Type B pancreatic cell (in vitro differentiated cells): Measurements from ENCODE around the gene KRTAP10-9. TPM values are rescaled to one million over a fixed set of nuclear protein-coding genes. Genes with fewer than 3 reads are reported as not detected.
"Not testable (repeated sequence)": the region's sequence is repeated elsewhere in the genome, so short reads cannot be mapped to it uniquely, and the experiment has no call there.

Source experiments
- DNase-seq: peaks from one replicate; pipeline ENCODE4 v3.0.0; 2021; ENCODE audit warnings: mixed read lengths; ENCODE audit not compliant: unreplicated experiment; ENCODE audit errors: extremely low spot score
- H3K27ac Mint-ChIP-seq: 2 replicates; pipeline ENCODE4 v1.8.0; 2021; ENCODE audit warnings: mild to moderate bottlenecking, mixed read lengths
- H3K27me3 Mint-ChIP-seq: 2 replicates; pipeline ENCODE4 v1.8.0; 2021; ENCODE audit warnings: mixed read lengths
- H3K36me3 Mint-ChIP-seq: 2 replicates; pipeline ENCODE4 v1.8.0; 2021; ENCODE audit warnings: mixed read lengths
- H3K4me1 Mint-ChIP-seq: one replicate; pipeline ENCODE4 v1.8.0; 2021; ENCODE audit warnings: mixed read lengths; ENCODE audit not compliant: unreplicated experiment
- H3K4me3 Mint-ChIP-seq: 2 replicates; pipeline ENCODE4 v1.8.0; 2021; ENCODE audit warnings: mild to moderate bottlenecking, mixed read lengths
- H3K9me3 Mint-ChIP-seq: 2 replicates; pipeline ENCODE4 v1.8.0; 2021; ENCODE audit warnings: mixed read lengths
- total RNA-seq: library from RNA; stranded (reverse); gene quantifications from 2 replicates; pipeline ENCODE4 v1.2.1, GENCODE V29; 2021; ENCODE audit warnings: low replicate concordance
- TF ChIP-seq, protein P1 (sequence below): fragments of 200-600 bp; sonication (generic); conservative IDR thresholded peaks from 2 replicates; pipeline ENCODE4 v1.5.0; 2021; ENCODE audit warnings: antibody characterized with exemption, mild to moderate bottlenecking

KRTAP10-9 gene
- total RNA-seq, 1 donor from 2014 or later, result not detected

DNA sequence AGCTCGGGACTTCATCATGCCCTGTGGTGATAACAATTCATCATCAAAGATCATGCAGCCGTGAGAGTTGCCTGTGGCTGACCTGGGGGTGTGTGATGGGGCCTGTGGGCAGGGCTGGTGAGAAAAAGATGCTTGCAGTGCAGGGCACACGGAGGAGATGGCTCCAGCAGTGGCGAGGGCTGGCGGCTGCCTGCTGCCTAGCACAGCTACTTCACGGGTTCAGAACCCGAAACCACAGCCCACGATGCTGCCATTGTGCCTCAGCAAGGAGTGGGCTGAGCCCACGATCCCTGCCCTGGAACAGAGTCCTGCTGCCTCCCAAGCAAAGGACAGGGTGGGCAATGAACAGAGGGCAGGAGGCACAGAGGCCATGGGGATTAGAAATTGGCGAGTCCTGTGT lies 631 bp upstream of the KRTAP10-9 start:
- TF ChIP-seq, protein P1, sequence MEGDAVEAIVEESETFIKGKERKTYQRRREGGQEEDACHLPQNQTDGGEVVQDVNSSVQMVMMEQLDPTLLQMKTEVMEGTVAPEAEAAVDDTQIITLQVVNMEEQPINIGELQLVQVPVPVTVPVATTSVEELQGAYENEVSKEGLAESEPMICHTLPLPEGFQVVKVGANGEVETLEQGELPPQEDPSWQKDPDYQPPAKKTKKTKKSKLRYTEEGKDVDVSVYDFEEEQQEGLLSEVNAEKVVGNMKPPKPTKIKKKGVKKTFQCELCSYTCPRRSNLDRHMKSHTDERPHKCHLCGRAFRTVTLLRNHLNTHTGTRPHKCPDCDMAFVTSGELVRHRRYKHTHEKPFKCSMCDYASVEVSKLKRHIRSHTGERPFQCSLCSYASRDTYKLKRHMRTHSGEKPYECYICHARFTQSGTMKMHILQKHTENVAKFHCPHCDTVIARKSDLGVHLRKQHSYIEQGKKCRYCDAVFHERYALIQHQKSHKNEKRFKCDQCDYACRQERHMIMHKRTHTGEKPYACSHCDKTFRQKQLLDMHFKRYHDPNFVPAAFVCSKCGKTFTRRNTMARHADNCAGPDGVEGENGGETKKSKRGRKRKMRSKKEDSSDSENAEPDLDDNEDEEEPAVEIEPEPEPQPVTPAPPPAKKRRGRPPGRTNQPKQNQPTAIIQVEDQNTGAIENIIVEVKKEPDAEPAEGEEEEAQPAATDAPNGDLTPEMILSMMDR, result no peak
- Mint-ChIP-seq H3K9me3 (peaks cover 22% of the 10 kb centered on the region), H3K36me3 (no peaks in the 10 kb centered on the region), H3K4me3 (no peak overlapping the region), H3K4me1 (no peaks in the 10 kb centered on the region), H3K27me3 (no peaks in the 10 kb centered on the region), H3K27ac (no peak overlapping the region)
- no peak for DNase-seq

GRCh38 chr21:44627181-44627822 lies 409 bp downstream of the KRTAP10-9 start:
- H3K27ac Mint-ChIP-seq, H3K36me3 Mint-ChIP-seq, H3K4me1 Mint-ChIP-seq, H3K4me3 Mint-ChIP-seq, H3K27me3 Mint-ChIP-seq, DNase-seq: not testable (repeated sequence)
- H3K9me3 Mint-ChIP-seq, result peaks cover 32% of the 10 kb centered on the region

GRCh38 chr21:44627831-44628233 lies 939 bp downstream of the KRTAP10-9 start:
- H3K4me3 Mint-ChIP-seq, H3K4me1 Mint-ChIP-seq, H3K27ac Mint-ChIP-seq, H3K27me3 Mint-ChIP-seq, H3K36me3 Mint-ChIP-seq, DNase-seq: not testable (repeated sequence)
- H3K9me3 Mint-ChIP-seq, result peaks cover 33% of the 10 kb centered on the region

DNA sequence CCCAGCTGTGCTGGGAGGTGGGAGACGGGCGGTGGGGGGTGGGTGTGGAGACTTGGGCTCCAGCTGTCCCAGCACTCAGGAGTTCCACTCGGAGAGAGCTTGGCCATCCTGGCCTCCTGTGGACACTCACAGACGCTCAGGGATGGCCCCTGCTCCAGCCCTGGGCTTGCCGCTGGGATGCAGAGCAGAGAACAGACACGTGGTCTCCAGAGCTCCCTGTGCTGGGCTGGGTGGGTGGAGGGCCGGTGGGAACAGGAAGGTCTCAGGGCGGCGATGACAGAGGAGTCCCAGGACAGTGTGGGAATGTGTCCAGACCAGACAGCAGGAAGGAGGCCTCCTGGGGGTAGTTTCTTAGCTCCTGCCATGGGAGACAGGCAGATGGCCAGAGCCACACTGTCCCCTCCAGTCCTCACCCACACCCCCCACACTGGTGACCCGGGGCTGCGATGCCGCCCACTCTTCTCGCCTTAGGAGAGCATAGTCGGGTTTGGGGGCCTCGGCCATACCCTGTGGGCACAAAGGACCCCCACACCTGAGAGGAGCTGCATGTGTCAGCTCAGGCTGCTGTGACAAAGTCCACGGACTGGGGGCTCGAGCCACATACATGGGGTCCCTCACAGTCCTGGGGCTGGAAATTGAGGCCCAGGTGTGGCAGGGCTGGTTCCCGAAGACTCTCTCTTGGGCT lies 2.0 kb downstream of the KRTAP10-9 start:
- H3K27me3 Mint-ChIP-seq, result peaks cover 3% of the 10 kb centered on the region
- TF ChIP-seq, protein P1, result no peak
- H3K27ac Mint-ChIP-seq, result no peak overlapping the region
- H3K4me3 Mint-ChIP-seq, result no peak overlapping the region
- no peak for DNase-seq
- H3K9me3 Mint-ChIP-seq, result peaks cover 27% of the 10 kb centered on the region
- no peaks in the 10 kb centered on the region for H3K36me3 Mint-ChIP-seq
- H3K4me1 Mint-ChIP-seq, result no peaks in the 10 kb centered on the region

- H3K4me3 Mint-ChIP-seq, result no peak overlapping the region
- DNase-seq, result no peak
- TF ChIP-seq, protein P1, result no peak
- H3K4me1 Mint-ChIP-seq, result no peaks in the 10 kb centered on the region
- no peak overlapping the region for H3K27ac Mint-ChIP-seq
- peaks cover 24% of the 10 kb centered on the region for H3K9me3 Mint-ChIP-seq
- H3K36me3 Mint-ChIP-seq, result no peaks in the 10 kb centered on the region
- peaks cover 3% of the 10 kb centered on the region for H3K27me3 Mint-ChIP-seq
These were observed 3.5 kb downstream of the KRTAP10-9 start for GRCh38 chr21:44630440-44630839.

GRCh38 chr21:44632067-44632466 lies 5.2 kb downstream of the KRTAP10-9 start:
- TF ChIP-seq, protein P1, result no peak
- H3K9me3 Mint-ChIP-seq, result peaks cover 24% of the 10 kb centered on the region
- no peaks in the 10 kb centered on the region for H3K36me3 Mint-ChIP-seq
- no peak overlapping the region for H3K4me3 Mint-ChIP-seq
- H3K4me1 Mint-ChIP-seq, result no peaks in the 10 kb centered on the region
- H3K27me3 Mint-ChIP-seq, result peaks cover 3% of the 10 kb centered on the region
- DNase-seq, result no peak
- no peak overlapping the region for H3K27ac Mint-ChIP-seq
